CD14-positive monocyte (primary cell): ENCODE measurements around the gene MIA3. TPM values are rescaled to one million over a fixed set of nuclear protein-coding genes. Genes with fewer than 3 reads are reported as not detected.

Experiments
- DNase-seq, 3 donors: peaks; one replicate each; pipeline ENCODE4 v3.0.0-alpha.2; 2011 to 2022
- H2AFZ ChIP-seq: 2 replicates; pipeline ENCODE4 v1.6.0; 2012; ENCODE audit warnings: mild to moderate bottlenecking, low read depth, low read length, inconsistent platforms; ENCODE audit not compliant: insufficient read depth, poor library complexity, severe bottlenecking
- H3K27ac ChIP-seq, 2 donors: 1 replicate in 1 of 2; 2 replicates in 1 of 2; pipeline ENCODE4 v1.5.1; 2012 to 2013; ENCODE audit warnings: low read length in 2 of 2, control low read depth in 1 of 2, inconsistent platforms in 1 of 2, low read depth in 1 of 2, mild to moderate bottlenecking in 1 of 2
- H3K27me3 ChIP-seq, 2 donors: one replicate each; pipeline versions ENCODE4 v1.6.0 to v1.6.1; 2011 to 2013; ENCODE audit warnings: low read length in 2 of 2; ENCODE audit not compliant: control insufficient read depth in 2 of 2, insufficient read depth in 2 of 2
- H3K36me3 ChIP-seq, 2 donors: replicated peaks in 1 of 2; 1 replicate in 1 of 2; 2 replicates in 1 of 2; pipeline versions ENCODE4 v1.5.1 to v1.6.1; 2012 to 2013; ENCODE audit warnings: low read length in 2 of 2, control low read depth in 1 of 2, inconsistent platforms in 1 of 2, mild to moderate bottlenecking in 1 of 2; ENCODE audit not compliant: insufficient read depth in 2 of 2, control insufficient read depth in 1 of 2
- H3K4me1 ChIP-seq, 2 donors: 1 replicate in 1 of 2; 2 replicates in 1 of 2; pipeline versions ENCODE4 v1.5.1 to v1.6.1; 2012 to 2013; ENCODE audit warnings: low read length in 2 of 2, control low read depth in 1 of 2, inconsistent platforms in 1 of 2, mild to moderate bottlenecking in 1 of 2, moderate library complexity in 1 of 2; ENCODE audit not compliant: insufficient read depth in 2 of 2, control insufficient read depth in 1 of 2
- H3K4me2 ChIP-seq: replicated peaks from 2 replicates; pipeline ENCODE3; 2012; ENCODE audit warnings: low read length, moderate library complexity, mild to moderate bottlenecking; ENCODE audit not compliant: poor library complexity, severe bottlenecking; ENCODE audit errors: extremely low read depth
- H3K4me3 ChIP-seq, 3 experiments: fragments of 200-600 bp in 1 of 3; sonication (generic) in 1 of 3; replicated peaks in 1 of 3; 1 replicate in 2 of 3; 2 replicates in 1 of 3; pipeline ENCODE4 v1.5.1; 2011 to 2013; ENCODE audit warnings: low read length in 3 of 3, mild to moderate bottlenecking in 3 of 3, control low read depth in 2 of 3, low read depth in 2 of 3, inconsistent platforms in 1 of 3, moderate library complexity in 1 of 3
- H3K79me2 ChIP-seq: 2 replicates; pipeline ENCODE4 v1.6.0; 2012; ENCODE audit warnings: mild to moderate bottlenecking, control low read depth, inconsistent platforms, low read length, moderate library complexity; ENCODE audit not compliant: insufficient read depth
- H3K9ac ChIP-seq: 2 replicates; pipeline ENCODE4 v1.6.0; 2017; ENCODE audit warnings: low read length, mild to moderate bottlenecking; ENCODE audit not compliant: insufficient read depth, poor library complexity, severe bottlenecking
- H3K9me3 ChIP-seq, 2 donors: replicated peaks in 1 of 2; 1 replicate in 1 of 2; 2 replicates in 1 of 2; pipeline versions ENCODE4 v1.5.1 to v1.6.1; 2012 to 2013; ENCODE audit warnings: low read length in 2 of 2, control low read depth in 1 of 2; ENCODE audit not compliant: control insufficient read depth in 1 of 2, insufficient read depth in 1 of 2
- H4K20me1 ChIP-seq: 2 replicates; pipeline ENCODE4 v1.6.0; 2012; ENCODE audit warnings: mild to moderate bottlenecking, low read length, control low read depth, moderate library complexity; ENCODE audit not compliant: insufficient read depth
- H3K27ac Mint-ChIP-seq, 7 donors: one replicate each; pipeline ENCODE4 v1.8.0; 2020; ENCODE audit warnings: mild to moderate bottlenecking in 7 of 7, mixed read lengths in 7 of 7, moderate library complexity in 6 of 7, inconsistent platforms in 2 of 7
- H3K27me3 Mint-ChIP-seq, 3 donors: one replicate each; pipeline ENCODE4 v1.8.0; 2021 to 2022; ENCODE audit warnings: low read depth in 3 of 3, mild to moderate bottlenecking in 3 of 3, mixed read lengths in 3 of 3, moderate library complexity in 3 of 3, inconsistent platforms in 1 of 3
- H3K36me3 Mint-ChIP-seq, 2 donors: one replicate each; pipeline ENCODE4 v1.8.0; 2020; ENCODE audit warnings: mixed read lengths in 2 of 2, inconsistent platforms in 1 of 2, mild to moderate bottlenecking in 1 of 2
- H3K4me1 Mint-ChIP-seq: one replicate; pipeline ENCODE4 v1.8.0; 2020; ENCODE audit warnings: mild to moderate bottlenecking, mixed read lengths
- H3K4me3 Mint-ChIP-seq, 2 donors: one replicate each; pipeline ENCODE4 v1.8.0; 2020; ENCODE audit warnings: mild to moderate bottlenecking in 2 of 2, mixed read lengths in 2 of 2, moderate library complexity in 1 of 2
- H3K9me3 Mint-ChIP-seq, 7 donors: one replicate each; pipeline ENCODE4 v1.8.0; 2020 to 2022; ENCODE audit warnings: mixed read lengths in 7 of 7, mild to moderate bottlenecking in 6 of 7, moderate library complexity in 6 of 7, inconsistent platforms in 2 of 7
- WGBS: methylation state at CpG from one replicate; pipeline ENCODE4 v1.1.5; 2013; ENCODE audit warnings: missing lambda C conversion rate; ENCODE audit not compliant: insufficient coverage; 5-methylcytosine and 5-hydroxymethylcytosine counted together
- intact Hi-C, 2 donors: fragments of 100-400 bp; cut with micrococcal nuclease; formaldehyde crosslinking; loops; one replicate each; pipeline versions ENCODE4 v1.15.0 to v1.15.1; 2023
- polyA plus RNA-seq, 3 donors: library from polyadenylated mRNA; depleted of rRNA in 1 of 3; unstranded in 2 of 3; stranded (reverse) in 1 of 3; fragments of 300-500 nt in 2 of 3; fragments of >200 nt in 1 of 3; fragmentation: Illumina TruSeq in 2 of 3; gene quantifications; 1 replicate in 2 of 3; 2 replicates in 1 of 3; pipeline ENCODE4 v1.2.3, GENCODE V29; 2012 to 2021
- TF ChIP-seq, protein P1 (sequence below): fragments of 200-600 bp; IDR thresholded peaks from one replicate; pipeline ENCODE4 v1.8.0; 2022; ENCODE audit warnings: antibody characterized with exemption, mild to moderate bottlenecking

Gene MIA3
- polyA plus RNA-seq, 3 donors = 19.8 to 37.1 (median 36.6) TPM

DNA sequence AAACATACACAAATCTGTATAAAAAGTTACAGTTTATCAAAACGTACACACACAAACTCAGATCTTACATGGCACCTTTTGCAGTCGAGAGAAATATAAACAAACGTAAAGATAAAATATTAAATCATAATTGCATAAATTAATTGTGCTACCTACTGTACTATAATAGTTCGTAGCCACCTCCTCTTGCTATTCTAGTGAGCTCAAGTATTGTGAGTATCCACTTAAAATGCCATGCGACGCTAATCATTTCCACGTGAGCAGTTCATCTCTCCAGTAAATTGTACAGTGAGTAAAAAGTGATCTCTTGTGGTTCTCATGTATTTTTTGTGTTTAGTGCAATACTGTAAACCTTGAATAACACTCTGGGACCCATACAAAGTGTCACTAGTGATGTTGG, 6.3 kb downstream of the MIA3 start:
- DNase-seq = no peak
- H3K4me1 Mint-ChIP-seq = peaks cover 6% of the 10 kb centered on the region
- peaks cover 64 to 82% of the 10 kb centered on the region in 2 donors for H3K36me3 ChIP-seq
- 100% methylated on average over 3 of the region's 7 CpGs for WGBS
- H3K79me2 ChIP-seq = peaks cover 4% of the 10 kb centered on the region
- H3K9me3 Mint-ChIP-seq = no peaks in the 10 kb centered on the region
- peaks cover 4% of the 10 kb centered on the region in 2 donors for H3K4me1 ChIP-seq
- no peaks in the 10 kb centered on the region for H4K20me1 ChIP-seq
- H3K9me3 ChIP-seq = no peaks in the 10 kb centered on the region
- H3K36me3 Mint-ChIP-seq = peaks cover 68 to 78% of the 10 kb centered on the region in 2 donors
- TF ChIP-seq, protein P1, sequence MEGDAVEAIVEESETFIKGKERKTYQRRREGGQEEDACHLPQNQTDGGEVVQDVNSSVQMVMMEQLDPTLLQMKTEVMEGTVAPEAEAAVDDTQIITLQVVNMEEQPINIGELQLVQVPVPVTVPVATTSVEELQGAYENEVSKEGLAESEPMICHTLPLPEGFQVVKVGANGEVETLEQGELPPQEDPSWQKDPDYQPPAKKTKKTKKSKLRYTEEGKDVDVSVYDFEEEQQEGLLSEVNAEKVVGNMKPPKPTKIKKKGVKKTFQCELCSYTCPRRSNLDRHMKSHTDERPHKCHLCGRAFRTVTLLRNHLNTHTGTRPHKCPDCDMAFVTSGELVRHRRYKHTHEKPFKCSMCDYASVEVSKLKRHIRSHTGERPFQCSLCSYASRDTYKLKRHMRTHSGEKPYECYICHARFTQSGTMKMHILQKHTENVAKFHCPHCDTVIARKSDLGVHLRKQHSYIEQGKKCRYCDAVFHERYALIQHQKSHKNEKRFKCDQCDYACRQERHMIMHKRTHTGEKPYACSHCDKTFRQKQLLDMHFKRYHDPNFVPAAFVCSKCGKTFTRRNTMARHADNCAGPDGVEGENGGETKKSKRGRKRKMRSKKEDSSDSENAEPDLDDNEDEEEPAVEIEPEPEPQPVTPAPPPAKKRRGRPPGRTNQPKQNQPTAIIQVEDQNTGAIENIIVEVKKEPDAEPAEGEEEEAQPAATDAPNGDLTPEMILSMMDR = no peak
- no peak overlapping the region for H3K4me3 Mint-ChIP-seq
- no peak overlapping the region for H3K9ac ChIP-seq
- peaks cover 0 to under 1% of the 10 kb centered on the region in 2 donors for H3K27me3 ChIP-seq
- no peaks in the 10 kb centered on the region for H3K27me3 Mint-ChIP-seq
- H3K4me3 ChIP-seq = no peak overlapping the region
- no peak overlapping the region for H3K4me2 ChIP-seq
- no peak overlapping the region for H3K27ac Mint-ChIP-seq
- H2AFZ ChIP-seq = no peak overlapping the region
- intact Hi-C loops = loop anchor here in 1 of 2 donors (5.0 kb wide), 1 partner anchor 37 kb away; the partner anchor contains the start of gene TAF1A
- no peak overlapping the region for H3K27ac ChIP-seq

- Mint-ChIP-seq H3K4me3 (no peak overlapping the region), H3K9me3 (no peaks in the 10 kb centered on the region), H3K36me3 (peaks cover 73 to 85% of the 10 kb centered on the region in 2 donors), H3K27ac (no peak overlapping the region), H3K27me3 (no peaks in the 10 kb centered on the region), H3K4me1 (no peaks in the 10 kb centered on the region)
- intact Hi-C loops = no loop called here
- no peaks in the 10 kb centered on the region for H3K27me3 ChIP-seq
- no peak for DNase-seq
- H3K36me3 ChIP-seq = peaks cover 77 to 100% of the 10 kb centered on the region in 2 donors
- no peaks in the 10 kb centered on the region for H4K20me1 ChIP-seq
- H3K9ac ChIP-seq = no peak overlapping the region
- H3K9me3 ChIP-seq = no peaks in the 10 kb centered on the region
- TF ChIP-seq, protein P1 = no peak
- H3K27ac ChIP-seq = no peak overlapping the region
- H2AFZ ChIP-seq = no peak overlapping the region
- WGBS = 94% methylated on average over 5 of the region's 6 CpGs
- no peak overlapping the region for H3K4me3 ChIP-seq
- H3K79me2 ChIP-seq = no peaks in the 10 kb centered on the region
- no peak overlapping the region for H3K4me2 ChIP-seq
- no peaks in the 10 kb centered on the region for H3K4me1 ChIP-seq
These were observed 9.3 kb downstream of the MIA3 start for GRCh38 chr1:222627232-222627631.
